H1 (cell line): Measurements from ENCODE around the gene GRID1. TPM values are rescaled to one million over a fixed set of nuclear protein-coding genes. Genes with fewer than 3 reads are reported as not detected.

Experiments
- CTCF ChIA-PET: fragments of 300-600 bp; sonication (Branson Sonifier 250); formaldehyde crosslinking; loops from one replicate; lab custom pipeline; 2021; ENCODE audit not compliant: partially characterized antibody; lab: Charles Lee
- POLR2A ChIA-PET: fragments of 300-600 bp; sonication (Branson Sonifier 250); formaldehyde crosslinking; loops from one replicate; lab custom pipeline; 2021; ENCODE audit warnings: inconsistent platforms; ENCODE audit not compliant: partially characterized antibody; lab: Charles Lee
- DNase-seq, 2 experiments: peaks; one replicate each; pipeline versions ENCODE4 v3.0.0 to v3.0.0-alpha.2; 2010 to 2022; ENCODE audit warnings: low spot score in 2 of 2, low read depth in 1 of 2, mixed read lengths in 1 of 2
- FAIRE-seq: peaks from 2 replicates; lab custom pipeline; 2011; peaks lifted over from hg19 to GRCh38; lab: Jason Lieb, UNC
- H2AFZ ChIP-seq: 2 replicates; pipeline ENCODE4 v1.8.1; 2012; ENCODE audit warnings: low read length, inconsistent platforms
- H2AK5ac ChIP-seq: 2 replicates; pipeline ENCODE4 v1.6.1; 2013; ENCODE audit warnings: low read depth, low read length
- H2BK120ac ChIP-seq: replicated peaks from 2 replicates; pipeline ENCODE3; 2013; ENCODE audit warnings: low read depth, low read length, inconsistent platforms
- H2BK12ac ChIP-seq: 2 replicates; pipeline ENCODE4 v1.6.1; 2013; ENCODE audit warnings: low read depth, low read length
- H2BK15ac ChIP-seq: 2 replicates; pipeline ENCODE4 v1.6.1; 2013; ENCODE audit warnings: low read length
- H2BK20ac ChIP-seq: 2 replicates; pipeline ENCODE4 v1.6.1; 2013; ENCODE audit warnings: low read length
- H2BK5ac ChIP-seq: 2 replicates; pipeline ENCODE4 v1.6.1; 2013; ENCODE audit warnings: low read depth, low read length
- H3K14ac ChIP-seq: 2 replicates; pipeline ENCODE4 v1.6.1; 2013; ENCODE audit warnings: inconsistent platforms; ENCODE audit not compliant: insufficient read length
- H3K18ac ChIP-seq: 2 replicates; pipeline ENCODE4 v1.6.1; 2013; ENCODE audit warnings: low read length; ENCODE audit errors: extremely low read depth
- H3K23ac ChIP-seq: 2 replicates; pipeline ENCODE4 v1.6.1; 2013; ENCODE audit warnings: inconsistent platforms; ENCODE audit not compliant: insufficient read length
- H3K23me2 ChIP-seq: 2 replicates; pipeline ENCODE4 v1.6.1; 2013; ENCODE audit warnings: low read depth, low read length
- H3K27ac ChIP-seq: 2 replicates; pipeline ENCODE4 v1.6.1; 2011; ENCODE audit warnings: low read depth, low read length, inconsistent platforms
- H3K27me3 ChIP-seq, 4 experiments: replicated peaks in 1 of 4; 1 replicate in 1 of 4; 2 replicates in 3 of 4; pipeline versions ENCODE4 v1.6.1 to v1.8.1; 2011 to 2013; ENCODE audit warnings: low read length in 3 of 4, mild to moderate bottlenecking in 3 of 4, inconsistent platforms in 2 of 4, mixed read lengths in 2 of 4, moderate library complexity in 1 of 4; ENCODE audit not compliant: control insufficient read depth in 3 of 4, insufficient read depth in 3 of 4; ENCODE audit errors: extremely low read depth in 1 of 4
- H3K36me3 ChIP-seq, 4 experiments: 2 replicates each; pipeline versions ENCODE4 v1.6.1 to v1.8.1; 2011 to 2013; ENCODE audit warnings: mild to moderate bottlenecking in 4 of 4, low read length in 3 of 4, moderate library complexity in 2 of 4, control low read depth in 1 of 4, inconsistent platforms in 1 of 4; ENCODE audit not compliant: insufficient read depth in 4 of 4, control insufficient read depth in 2 of 4
- H3K4ac ChIP-seq: replicated peaks from 2 replicates; pipeline ENCODE3; 2013; ENCODE audit warnings: low read length, low read depth, mixed read lengths, inconsistent platforms; ENCODE audit not compliant: insufficient read length
- H3K4me1 ChIP-seq, 4 experiments: replicated peaks in 1 of 4; 1 replicate in 1 of 4; 2 replicates in 3 of 4; pipeline versions ENCODE4 v1.6.1 to v1.8.1; 2011 to 2013; ENCODE audit warnings: low read length in 3 of 4, inconsistent platforms in 2 of 4, mixed read lengths in 1 of 4; ENCODE audit not compliant: insufficient read depth in 4 of 4, control insufficient read depth in 3 of 4
- H3K4me2 ChIP-seq, 2 experiments: 2 replicates each; pipeline versions ENCODE4 v1.6.1 to v1.8.1; 2011 to 2013; ENCODE audit warnings: low read depth in 2 of 2, low read length in 2 of 2, control low read depth in 1 of 2, inconsistent platforms in 1 of 2, mild to moderate bottlenecking in 1 of 2; ENCODE audit not compliant: insufficient read depth in 1 of 2
- H3K4me3 ChIP-seq, 4 experiments: fragments of 200-600, 300-600 bp in 1 of 4; sonication (generic), shearing (Covaris generic), sonication (Bioruptor Twin) in 1 of 4; 2 replicates each; pipeline versions ENCODE4 v1.5.1 to v1.8.1; 2011 to 2016; ENCODE audit warnings: low read length in 4 of 4, low read depth in 3 of 4, control low read depth in 2 of 4, inconsistent platforms in 2 of 4, mild to moderate bottlenecking in 2 of 4, mixed read lengths in 1 of 4, moderate library complexity in 1 of 4; ENCODE audit not compliant: insufficient read depth in 2 of 4; ENCODE audit errors: extremely low read depth in 1 of 4
- H3K56ac ChIP-seq: replicated peaks from 2 replicates; pipeline ENCODE3; 2013; ENCODE audit warnings: low read depth, mild to moderate bottlenecking, mixed read lengths, low read length, inconsistent platforms; ENCODE audit not compliant: insufficient read length
- H3K79me1 ChIP-seq: 2 replicates; pipeline ENCODE4 v1.6.1; 2013; ENCODE audit warnings: low read depth, low read length, control low read depth
- H3K79me2 ChIP-seq, 2 experiments: 2 replicates each; pipeline versions ENCODE4 v1.6.1 to v1.8.1; 2012 to 2013; ENCODE audit warnings: low read length in 2 of 2, mild to moderate bottlenecking in 2 of 2, inconsistent platforms in 1 of 2; ENCODE audit not compliant: insufficient read depth in 2 of 2, control insufficient read depth in 1 of 2
- H3K9ac ChIP-seq, 4 experiments: replicated peaks in 1 of 4; 1 replicate in 1 of 4; 2 replicates in 3 of 4; pipeline versions ENCODE4 v1.6.1 to v1.8.1; 2011 to 2013; ENCODE audit warnings: low read depth in 3 of 4, low read length in 3 of 4, control low read depth in 2 of 4, mild to moderate bottlenecking in 2 of 4, moderate library complexity in 2 of 4, inconsistent platforms in 1 of 4; ENCODE audit errors: extremely low read depth in 1 of 4
- H3K9me3 ChIP-seq, 2 experiments: 2 replicates each; pipeline versions ENCODE4 v1.6.1 to v1.8.1; 2012 to 2013; ENCODE audit warnings: mild to moderate bottlenecking in 2 of 2, moderate library complexity in 2 of 2, control low read depth in 1 of 2, inconsistent platforms in 1 of 2, low read depth in 1 of 2, low read length in 1 of 2, mixed read lengths in 1 of 2; ENCODE audit not compliant: insufficient read depth in 2 of 2
- H4K20me1 ChIP-seq, 2 experiments: replicated peaks in 1 of 2; 2 replicates each; pipeline versions ENCODE3 to v1.8.1; 2011 to 2013; ENCODE audit warnings: inconsistent platforms in 2 of 2, low read length in 2 of 2, mild to moderate bottlenecking in 1 of 2; ENCODE audit not compliant: insufficient read depth in 2 of 2, control insufficient read depth in 1 of 2
- H4K5ac ChIP-seq: 2 replicates; pipeline ENCODE4 v1.6.1; 2013; ENCODE audit warnings: low read length, low read depth, mixed read lengths, inconsistent platforms; ENCODE audit not compliant: insufficient read length
- H4K8ac ChIP-seq: 2 replicates; pipeline ENCODE4 v1.8.0; 2013; ENCODE audit warnings: mild to moderate bottlenecking, moderate library complexity, low read length, inconsistent platforms; ENCODE audit not compliant: insufficient read depth; ENCODE audit errors: extremely low read depth
- H4K91ac ChIP-seq: replicated peaks from 2 replicates; pipeline ENCODE3; 2013; ENCODE audit warnings: low read length, mixed read lengths, inconsistent platforms; ENCODE audit not compliant: insufficient read length
- CHD2 ChIP-seq: IDR thresholded peaks from 2 replicates; pipeline ENCODE4 v1.6.1; 2012; ENCODE audit warnings: low read length, improper control_type of control experiment
- FOSL1 ChIP-seq: IDR thresholded peaks from 2 replicates; pipeline ENCODE4 v1.6.1; 2011; ENCODE audit warnings: mild to moderate bottlenecking, low read depth, low read length, moderate library complexity; ENCODE audit not compliant: insufficient read depth
- HDAC2 ChIP-seq, 2 experiments: fragments of 300-600 bp in 1 of 2; sonication (generic) in 1 of 2; IDR thresholded peaks; 2 replicates each; pipeline ENCODE4 v1.6.1; 2011 to 2012; ENCODE audit warnings: low read depth in 2 of 2, low read length in 2 of 2, mild to moderate bottlenecking in 2 of 2, moderate library complexity in 2 of 2, borderline replicate concordance in 1 of 2, inconsistent platforms in 1 of 2
- NANOG ChIP-seq: IDR thresholded peaks from 2 replicates; pipeline ENCODE4 v1.6.1; 2011; ENCODE audit warnings: low read length, low read depth, mild to moderate bottlenecking, inconsistent platforms; ENCODE audit not compliant: insufficient read depth, poor library complexity, severe bottlenecking
- NRF1 ChIP-seq: IDR thresholded peaks from 2 replicates; pipeline ENCODE4 v1.6.1; 2011; ENCODE audit warnings: mild to moderate bottlenecking, low read depth, low read length, improper control_type of control experiment
- RBBP5 ChIP-seq: IDR thresholded peaks from 2 replicates; pipeline ENCODE4 v1.7.1; 2012; ENCODE audit warnings: low read depth, mild to moderate bottlenecking, inconsistent platforms, low read length, moderate library complexity, borderline replicate concordance
- RXRA ChIP-seq: IDR thresholded peaks from 2 replicates; pipeline ENCODE4 v1.6.1; 2011; ENCODE audit warnings: low read depth, mild to moderate bottlenecking, low read length, moderate library complexity; ENCODE audit not compliant: insufficient read depth
- SRF ChIP-seq: IDR thresholded peaks from 2 replicates; pipeline ENCODE4 v1.6.1; 2011; ENCODE audit warnings: mild to moderate bottlenecking, low read depth, low read length, moderate library complexity
- ZNF274 ChIP-seq: IDR thresholded peaks from 2 replicates; pipeline ENCODE4 v1.7.0; 2012; ENCODE audit warnings: low read length, borderline replicate concordance; ENCODE audit errors: extremely low read depth
- whole genome bisulfite sequencing, 2 experiments: shearing (Covaris generic) in 1 of 2; methylation state at CpG; one replicate each; pipeline versions ENCODE4 v1.1.6 to v1.1.7; 2013 to 2015; ENCODE audit warnings: low lambda C conversion rate in 2 of 2, mixed read lengths in 2 of 2, inconsistent platforms in 1 of 2, low coverage in 1 of 2, missing lambda C conversion rate in 1 of 2; ENCODE audit not compliant: insufficient replicate concordance in 2 of 2, insufficient coverage in 1 of 2, insufficient read length in 1 of 2; ENCODE audit errors: extremely low coverage in 1 of 2, missing lambda C conversion rate in 1 of 2; 5-methylcytosine and 5-hydroxymethylcytosine counted together
- polyA plus RNA-seq, 7 experiments: library from polyadenylated mRNA; depleted of rRNA in 3 of 7; stranded (reverse) in 5 of 7; unstranded in 2 of 7; fragments of >200 nt in 5 of 7; fragments of 200-250 nt in 2 of 7; gene quantifications; 1 replicate in 5 of 7; 2 replicates in 1 of 7; 4 replicates in 1 of 7; pipeline versions ENCODE4 v1.2.1 to v1.2.3, GENCODE V29; 2011 to 2013; ENCODE audit warnings: missing spikeins in 2 of 7, mixed read lengths in 2 of 7
- total RNA-seq: library from RNA; stranded (reverse); fragmentation: NEBNext Ultra II Directional; extraction: Animal tissue kit (Norgen Biotek cat#: 25700); gene quantifications from 2 replicates; pipeline ENCODE4 v1.2.1, GENCODE V29; 2021

The GRID1 gene
- total and polyA plus RNA-seq, 2 of the 8 experiments (the other 6 are each of a cell fraction or from before 2014, with no cell fraction given): 0.22 to 0.30 TPM

DNA sequence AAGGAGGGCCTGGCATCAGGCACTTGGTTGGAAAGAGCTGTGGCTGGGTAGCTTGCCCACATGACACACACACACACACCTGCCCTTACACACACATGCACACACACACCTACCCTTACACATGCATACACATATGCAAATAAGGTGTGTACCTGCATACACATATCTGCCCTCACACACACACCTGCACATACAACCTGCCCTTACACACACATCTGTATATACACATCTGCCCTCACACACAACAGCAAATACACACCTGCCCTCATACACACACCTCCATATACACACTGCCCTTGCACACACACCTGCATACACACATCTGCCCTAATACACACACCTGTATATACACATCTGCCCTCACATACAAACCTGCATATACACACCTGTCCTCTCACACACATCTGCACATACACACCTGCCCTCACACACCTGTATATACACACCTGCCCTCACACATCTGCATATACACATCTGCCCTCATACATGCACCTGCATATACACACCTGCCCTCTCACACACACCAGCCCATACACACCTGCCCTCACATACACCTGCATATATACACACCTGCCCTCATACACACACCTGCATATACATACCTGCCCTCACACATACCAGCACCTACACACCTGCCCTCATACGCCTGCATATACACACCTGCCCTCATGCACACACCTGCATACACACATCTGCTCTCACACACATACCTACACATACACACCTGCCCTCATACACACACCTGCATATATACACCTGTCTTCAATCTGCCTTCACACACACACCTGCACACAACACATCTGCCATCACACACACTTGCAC lies 82.9 kb downstream of the GRID1 start:
- Histone ChIP-seq H3K14ac (no peak overlapping the region), H3K9me3 (peaks cover 3 to 5% of the 10 kb centered on the region in 2 experiments; a peak in 3 of 4 replicates), H3K4me1 (no peaks in the 10 kb centered on the region), H4K8ac (no peak overlapping the region), H2AK5ac (0 out of 2 replicates have a peak overlapping the region, but pooled peaks have one; percentile 75), H3K79me1 (no peaks in the 10 kb centered on the region), H3K56ac (no peak overlapping the region), H2BK15ac (no peak overlapping the region), H3K4me3 (no peak overlapping the region), H4K20me1 (no peaks in the 10 kb centered on the region), H3K23me2 (peaks cover 12% of the 10 kb centered on the region; the same call in 1 of the 2 replicates), H2BK20ac (no peak overlapping the region; the same call in 1 of the 2 replicates), H4K91ac (no peak overlapping the region), H3K4ac (no peak overlapping the region), H2BK120ac (no peak overlapping the region), H3K27me3 (no peaks in the 10 kb centered on the region), H2AFZ (no peak overlapping the region), H2BK12ac (no peak overlapping the region), H3K9ac (no peak overlapping the region; a peak in 1 of 7 replicates), H3K36me3 (no peaks in the 10 kb centered on the region), H3K4me2 (no peak overlapping the region), H3K18ac (no peak overlapping the region), H2BK5ac (no peak overlapping the region), H4K5ac (no peak overlapping the region), H3K27ac (no peak overlapping the region), H3K23ac (no peak overlapping the region), H3K79me2 (no peaks in the 10 kb centered on the region)
- ChIA-PET POLR2A (no interaction called here), CTCF (interaction anchor here (0.8 to 2.1 kb wide), 5 partner anchors 10 to 78 kb away, joined by 3 to 6 read pairs (median 3); no protein-coding TSS in a partner anchor)
- DNase-seq: peak in 1 of 2 experiments; percentile 13
- FAIRE-seq: no peak
- 85% methylated on average over 1 of the region's 1 CpG; no CpG with 5 or more reads in 1 of the 2 experiments for WGBS, 2 experiments
- TF ChIP-seq CHD2 (no peak), NANOG (no peak), NRF1 (no peak), RXRA (no peak), SRF (no peak), FOSL1 (no peak), RBBP5 (no peak), HDAC2 (IDR thresholded peaks at IDR 0.05; ENCODE audit: borderline replicate concordance in 1 of 2, low read depth in 2 of 2, low read length in 2 of 2) (no peak), ZNF274 (no peak)
